ENCODE results near the gene NBAS.

Gene NBAS

GRCh38 chr2:15238028-15238427 lies 323.1 kb downstream of the NBAS start:
- TF ChIP-seq CTCF (conservative IDR thresholded peaks at IDR 0.05): no peak
- no peak overlapping the region for H3K27ac ChIP-seq

- H3K27ac ChIP-seq: no peak overlapping the region
- no peak for TF ChIP-seq CTCF (conservative IDR thresholded peaks at IDR 0.05)
Measured at GRCh38 chr2:15230599-15231192, 330.4 kb downstream of the NBAS start.

- no peak overlapping the region for H3K27ac ChIP-seq
- no peak for TF ChIP-seq CTCF (conservative IDR thresholded peaks at IDR 0.05)
Measured at GRCh38 chr2:15226661-15227060, 334.5 kb downstream of the NBAS start.

- no peak for TF ChIP-seq CTCF (conservative IDR thresholded peaks at IDR 0.05)
- H3K27ac ChIP-seq: no peak overlapping the region
Measured at GRCh38 chr2:15225131-15225530, 336.0 kb downstream of the NBAS start.

- H3K27ac ChIP-seq: no peak overlapping the region
- no peak for TF ChIP-seq CTCF (conservative IDR thresholded peaks at IDR 0.05)
Measured at GRCh38 chr2:15224641-15225040, 336.5 kb downstream of the NBAS start.

GRCh38 chr2:15223887-15224286 lies 337.2 kb downstream of the NBAS start:
- H3K27ac ChIP-seq: no peak overlapping the region
- no peak for TF ChIP-seq CTCF (conservative IDR thresholded peaks at IDR 0.05)

- H3K27ac ChIP-seq: no peak overlapping the region
- no peak for TF ChIP-seq CTCF (conservative IDR thresholded peaks at IDR 0.05)
Measured at GRCh38 chr2:15222856-15223255, 338.3 kb downstream of the NBAS start.

Data from VCaP (cell line).